PFSK-1 (cell line): ENCODE results near the gene SCMH1.

Source experiments
- FOXP2 ChIP-seq: optimal IDR thresholded peaks from 2 replicates; pipeline ENCODE3; 2011; ENCODE audit warnings: borderline replicate concordance, control low read depth, inconsistent platforms; ENCODE audit not compliant: insufficient read depth; ENCODE audit errors: extremely low read length, extremely low read depth
- POLR2AphosphoS5 ChIP-seq: IDR thresholded peaks from 2 replicates; pipeline ENCODE4 v1.6.1; 2012; ENCODE audit warnings: low read depth, mild to moderate bottlenecking, control low read depth, low read length, moderate library complexity
- SIN3A ChIP-seq: IDR thresholded peaks from 2 replicates; pipeline ENCODE4 v1.6.1; 2012; ENCODE audit warnings: mild to moderate bottlenecking, low read length, moderate library complexity, borderline replicate concordance; ENCODE audit not compliant: insufficient read depth
- TAF1 ChIP-seq: IDR thresholded peaks from 2 replicates; pipeline ENCODE4 v1.6.1; 2012; ENCODE audit warnings: low read length, control low read depth, borderline replicate concordance; ENCODE audit not compliant: insufficient read depth
- TF ChIP-seq, protein P1 (sequence below), 2 experiments: IDR thresholded peaks; 2 replicates each; pipeline versions ENCODE4 v1.6.1 to v1.8.0; 2011 to 2012; ENCODE audit warnings: low read depth in 2 of 2, low read length in 2 of 2, control low read depth in 1 of 2, inconsistent platforms in 1 of 2, mild to moderate bottlenecking in 1 of 2, moderate library complexity in 1 of 2; ENCODE audit not compliant: insufficient read depth in 1 of 2

The SCMH1 gene

GRCh38 chr1:41217441-41217840 lies 24.7 kb downstream of the SCMH1 start:
- TF ChIP-seq FOXP2 (no peak), TAF1 (no peak), POLR2AphosphoS5 (no peak), SIN3A (no peak)
- TF ChIP-seq, protein P1, sequence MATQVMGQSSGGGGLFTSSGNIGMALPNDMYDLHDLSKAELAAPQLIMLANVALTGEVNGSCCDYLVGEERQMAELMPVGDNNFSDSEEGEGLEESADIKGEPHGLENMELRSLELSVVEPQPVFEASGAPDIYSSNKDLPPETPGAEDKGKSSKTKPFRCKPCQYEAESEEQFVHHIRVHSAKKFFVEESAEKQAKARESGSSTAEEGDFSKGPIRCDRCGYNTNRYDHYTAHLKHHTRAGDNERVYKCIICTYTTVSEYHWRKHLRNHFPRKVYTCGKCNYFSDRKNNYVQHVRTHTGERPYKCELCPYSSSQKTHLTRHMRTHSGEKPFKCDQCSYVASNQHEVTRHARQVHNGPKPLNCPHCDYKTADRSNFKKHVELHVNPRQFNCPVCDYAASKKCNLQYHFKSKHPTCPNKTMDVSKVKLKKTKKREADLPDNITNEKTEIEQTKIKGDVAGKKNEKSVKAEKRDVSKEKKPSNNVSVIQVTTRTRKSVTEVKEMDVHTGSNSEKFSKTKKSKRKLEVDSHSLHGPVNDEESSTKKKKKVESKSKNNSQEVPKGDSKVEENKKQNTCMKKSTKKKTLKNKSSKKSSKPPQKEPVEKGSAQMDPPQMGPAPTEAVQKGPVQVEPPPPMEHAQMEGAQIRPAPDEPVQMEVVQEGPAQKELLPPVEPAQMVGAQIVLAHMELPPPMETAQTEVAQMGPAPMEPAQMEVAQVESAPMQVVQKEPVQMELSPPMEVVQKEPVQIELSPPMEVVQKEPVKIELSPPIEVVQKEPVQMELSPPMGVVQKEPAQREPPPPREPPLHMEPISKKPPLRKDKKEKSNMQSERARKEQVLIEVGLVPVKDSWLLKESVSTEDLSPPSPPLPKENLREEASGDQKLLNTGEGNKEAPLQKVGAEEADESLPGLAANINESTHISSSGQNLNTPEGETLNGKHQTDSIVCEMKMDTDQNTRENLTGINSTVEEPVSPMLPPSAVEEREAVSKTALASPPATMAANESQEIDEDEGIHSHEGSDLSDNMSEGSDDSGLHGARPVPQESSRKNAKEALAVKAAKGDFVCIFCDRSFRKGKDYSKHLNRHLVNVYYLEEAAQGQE (IDR thresholded peaks at IDR 0.05; ENCODE audit: insufficient read depth in 1 of 2, low read depth in 2 of 2, low read length in 2 of 2), result no peak

GRCh38 chr1:41215623-41216022 lies 26.5 kb downstream of the SCMH1 start:
- TF ChIP-seq POLR2AphosphoS5, result no peak

- TF ChIP-seq SIN3A, result no peak
Observed at GRCh38 chr1:41213341-41213740, 28.8 kb downstream of the SCMH1 start.

GRCh38 chr1:41200728-41201127 lies 41.4 kb downstream of the SCMH1 start:
- TF ChIP-seq FOXP2 (no peak), TAF1 (no peak), SIN3A (no peak), POLR2AphosphoS5 (no peak)
- TF ChIP-seq, protein P1 (IDR thresholded peaks at IDR 0.05; ENCODE audit: insufficient read depth in 1 of 2, low read depth in 2 of 2, low read length in 2 of 2), result no peak

GRCh38 chr1:41199375-41199774 lies 42.7 kb downstream of the SCMH1 start:
- TF ChIP-seq TAF1 (no peak), POLR2AphosphoS5 (no peak), FOXP2 (no peak), SIN3A (no peak)
- TF ChIP-seq, protein P1 (IDR thresholded peaks at IDR 0.05; ENCODE audit: insufficient read depth in 1 of 2, low read depth in 2 of 2, low read length in 2 of 2), result no peak

DNA sequence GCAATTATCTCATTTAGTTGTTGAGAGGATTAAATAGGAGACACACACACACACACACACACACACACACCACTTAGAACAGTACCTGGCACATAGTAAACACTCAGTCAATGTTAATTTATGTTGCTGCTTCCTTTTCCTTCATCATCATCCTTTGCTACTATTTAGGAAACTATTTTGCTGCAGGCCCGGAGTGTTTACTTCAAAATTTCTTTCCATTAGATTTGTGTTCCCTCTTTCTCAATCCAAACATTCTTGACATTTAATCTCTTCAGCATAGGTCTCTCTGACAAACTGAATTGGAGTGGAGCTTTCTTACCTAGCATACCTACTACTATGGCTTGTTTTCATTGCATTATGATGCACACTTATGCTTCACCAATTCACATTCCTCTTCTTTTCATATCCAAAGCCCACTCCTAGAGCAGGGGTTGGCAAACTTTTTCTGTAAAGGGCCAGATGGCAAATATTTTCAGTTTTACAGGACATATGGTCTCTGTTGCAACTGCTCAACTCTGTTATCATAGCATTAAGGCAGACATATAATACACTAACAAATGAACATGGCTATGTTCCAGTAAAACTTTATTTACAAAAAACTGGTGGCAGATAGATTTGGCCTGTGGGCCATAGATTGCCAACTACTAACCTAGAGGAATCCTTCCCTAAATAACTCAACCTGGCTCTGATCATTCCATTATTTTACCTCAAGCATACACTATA lies 49.5 kb downstream of the SCMH1 start:
- TF ChIP-seq POLR2AphosphoS5, result no peak
- no peak for TF ChIP-seq FOXP2
- TF ChIP-seq, protein P1 (IDR thresholded peaks at IDR 0.05; ENCODE audit: insufficient read depth in 1 of 2, low read depth in 2 of 2, low read length in 2 of 2), result no peak
- no peak for TF ChIP-seq TAF1
- TF ChIP-seq SIN3A, result no peak
